HG02678 (cell line): Measurements from ENCODE around the gene RASD1.

Experiments
- ATAC-seq: cut with Tn5 transposase; IDR thresholded peaks from one replicate; pipeline ENCODE4 v1.9.1; 2021; ENCODE audit warnings: mild to moderate bottlenecking, moderate library complexity; ENCODE audit not compliant: unreplicated experiment

Gene RASD1

GRCh38 chr17:17448076-17448475, 48.1 kb downstream of the RASD1 start:
- no peak for ATAC-seq

- ATAC-seq, result no peak
Measured at GRCh38 chr17:17447264-17447663, 48.9 kb downstream of the RASD1 start.

- no peak for ATAC-seq
Measured at GRCh38 chr17:17446666-17447155, 49.5 kb downstream of the RASD1 start.

GRCh38 chr17:17445925-17446665, 50.1 kb downstream of the RASD1 start:
- ATAC-seq, result no peak

GRCh38 chr17:17445296-17445924, 50.8 kb downstream of the RASD1 start:
- no peak for ATAC-seq
